Purkinje cell (primary cell): Measurements from ENCODE around the gene GCDH. TPM values are rescaled to one million over a fixed set of nuclear protein-coding genes. Genes with fewer than 3 reads are reported as not detected.

Experiments used
- polyA plus RNA-seq: library from polyadenylated mRNA; unstranded; fragments of >200 nt; fragmentation: Nextera tagmentation; gene quantifications from 2 replicates; pipeline ENCODE4 v1.2.1, GENCODE V29; 2014

Gene GCDH
- polyA plus RNA-seq: 7.2 and 8.1 TPM in 2 replicates

GRCh38 chr19:12890787-12891552, at the start of gene GCDH:
Gene GCDH, plus strand, starts transcription at chr19:12891160. Its CDS starts 145 bp downstream, at chr19:12891305.

GRCh38 chr19:12881172-12881808, 9.7 kb upstream of the GCDH start, which contains the start of gene DNASE2:
Gene DNASE2, minus strand, starts transcription at chr19:12881449. Its CDS starts 74 bp downstream, at chr19:12881375.

DNA sequence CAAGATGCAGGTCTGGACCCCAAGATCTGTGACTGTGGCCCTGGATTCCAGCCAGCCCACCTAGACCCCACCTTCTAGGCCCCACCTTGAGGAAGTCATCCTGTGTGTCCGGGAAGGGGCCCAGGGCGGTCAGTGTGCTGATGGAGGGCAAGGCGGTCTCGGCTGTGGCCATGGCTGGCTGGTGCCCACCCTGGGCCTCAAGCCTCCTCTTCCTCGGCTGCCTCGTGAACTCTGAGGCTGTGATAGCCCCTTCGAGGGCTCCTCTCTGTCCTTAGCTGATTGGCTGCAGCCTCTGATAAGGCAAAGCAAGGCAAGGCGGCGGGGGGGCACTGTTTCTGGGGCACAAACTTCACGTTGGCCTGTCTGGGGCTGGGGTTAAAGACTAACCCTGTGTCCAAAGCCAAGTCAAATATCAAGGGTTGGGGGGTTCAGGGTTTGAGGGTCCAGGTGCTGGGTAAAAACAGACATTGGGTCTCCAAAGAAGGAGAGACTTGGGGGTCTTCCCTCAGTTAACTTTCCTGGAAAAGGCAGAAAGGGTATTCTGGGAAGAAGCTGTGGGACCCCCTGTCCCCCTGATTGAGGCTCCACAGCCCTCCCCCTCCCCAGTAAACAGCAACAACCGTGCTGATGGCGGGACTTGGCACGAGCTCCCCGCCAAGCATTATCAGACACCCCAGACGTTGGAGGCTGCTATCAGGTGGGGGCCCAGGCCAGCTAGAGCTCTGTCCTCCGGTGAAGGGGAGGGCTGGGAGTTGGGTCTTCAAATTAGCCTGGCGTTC, 3.8 kb upstream of the GCDH start, which contains the start of gene KLF1:
Gene KLF1 (minus strand): TSS at position 233 of the 779 bp plus-strand sequence. CDS start 61 bp downstream, at position 172.

GRCh38 chr19:12933287-12934072, 42.5 kb downstream of the GCDH start, which contains the start of gene FARSA:
Gene FARSA, minus strand, starts transcription at chr19:12933711. Its CDS starts 15 bp downstream, at chr19:12933696.

DNA sequence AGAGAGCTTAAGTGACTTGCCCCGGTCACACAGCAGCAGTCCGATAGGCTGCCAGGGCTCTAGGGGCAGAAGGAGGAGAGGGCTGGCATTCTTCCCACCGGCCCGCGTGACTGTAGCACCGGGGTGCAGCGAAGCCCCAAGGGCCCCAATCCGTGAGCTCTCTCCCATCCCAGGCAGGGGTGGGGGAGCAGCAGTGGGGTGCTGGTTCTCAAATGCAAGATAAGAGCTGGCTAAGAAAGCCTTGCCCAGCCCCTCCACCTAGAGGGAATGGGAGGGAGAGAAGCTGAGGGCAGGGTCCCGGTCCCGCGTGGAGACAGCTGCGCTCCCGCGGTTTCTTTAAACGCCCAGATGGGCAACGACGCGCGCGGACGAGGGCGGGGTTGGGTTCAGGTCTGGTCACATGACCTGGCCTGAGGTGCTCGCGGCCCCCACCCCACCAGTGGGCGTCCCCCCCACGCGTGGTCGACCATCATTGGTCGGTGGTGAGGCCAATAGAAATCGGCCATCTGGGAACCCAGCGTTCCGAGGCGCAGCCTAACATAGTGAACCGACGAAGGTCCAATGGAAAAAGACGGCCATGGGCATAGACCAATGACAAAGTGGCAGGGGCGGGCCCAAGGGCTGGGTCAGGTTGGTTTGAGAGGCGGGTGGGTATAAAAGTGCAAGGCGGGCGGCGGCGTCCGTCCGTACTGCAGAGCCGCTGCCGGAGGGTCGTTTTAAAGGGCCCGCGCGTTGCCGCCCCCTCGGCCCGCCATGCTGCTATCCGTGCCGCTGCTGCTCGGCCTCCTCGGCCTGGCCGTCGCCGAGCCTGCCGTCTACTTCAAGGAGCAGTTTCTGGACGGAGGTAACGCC, 47.2 kb downstream of the GCDH start, which contains the start of gene CALR:
Gene CALR (plus strand): TSS at position 683 of the 852 bp plus-strand sequence. CDS start 71 bp downstream, at position 754.

GRCh38 chr19:12945479-12946091, 54.6 kb downstream of the GCDH start, which contains the start of gene RAD23A:
Gene RAD23A, plus strand, starts transcription at chr19:12945862. Its CDS starts 87 bp downstream, at chr19:12945949.

Other genes starting within 250 kb of the GCDH start
- 2.5 TPM in 1 of 2 replicates, not detected in the other for gene MAN2B1, start 224.4 kb upstream of the GCDH start, polyA plus RNA-seq
- gene WDR83, start 224.4 kb upstream of the GCDH start, polyA plus RNA-seq: 15.0 and 22.2 TPM in 2 replicates
- gene DHPS, start 209.3 kb upstream of the GCDH start, polyA plus RNA-seq: 54.0 and 71.6 TPM in 2 replicates
- gene GNG14, start 203.2 kb upstream of the GCDH start, polyA plus RNA-seq: not detected in 2 replicates
- gene FBXW9, start 194.5 kb upstream of the GCDH start, polyA plus RNA-seq: 0.31 and 0.50 TPM in 2 replicates
- 31.5 and 39.0 TPM in 2 replicates for gene TNPO2, start 167.2 kb upstream of the GCDH start, polyA plus RNA-seq
- gene TRIR, start 156.5 kb upstream of the GCDH start, polyA plus RNA-seq: 64.1 and 73.9 TPM in 2 replicates
- 20.2 and 38.0 TPM in 2 replicates for gene GET3, start 153.7 kb upstream of the GCDH start, polyA plus RNA-seq
- gene BEST2, start 139.4 kb upstream of the GCDH start, polyA plus RNA-seq: not detected in 2 replicates
- 16.2 and 27.2 TPM in 2 replicates for gene HOOK2, start 115.6 kb upstream of the GCDH start, polyA plus RNA-seq
- gene JUNB, start 99.7 kb upstream of the GCDH start, polyA plus RNA-seq: 1.1 TPM in 1 of 2 replicates, not detected in the other
- 1,541 and 1,786 TPM in 2 replicates for gene PRDX2, start 89.4 kb upstream of the GCDH start, polyA plus RNA-seq
- 3.0 TPM in 1 of 2 replicates, not detected in the other for gene THSD8, start 89.1 kb upstream of the GCDH start, polyA plus RNA-seq
- gene RNASEH2A, start 84.6 kb upstream of the GCDH start, polyA plus RNA-seq: 0.42 and 6.5 TPM in 2 replicates
- gene RTBDN, start 56.6 kb upstream of the GCDH start, polyA plus RNA-seq: 8.2 TPM in 1 of 2 replicates, not detected in the other
- 2.5 and 5.0 TPM in 2 replicates for gene MAST1, start 52.6 kb upstream of the GCDH start, polyA plus RNA-seq
- gene DNASE2, start 9.7 kb upstream of the GCDH start, polyA plus RNA-seq: 1.5 and 2.8 TPM in 2 replicates
- not detected in 2 replicates for gene KLF1, start 4.0 kb upstream of the GCDH start, polyA plus RNA-seq
- gene SYCE2, start 28.1 kb downstream of the GCDH start, polyA plus RNA-seq: not detected in 2 replicates
- 39.0 and 40.7 TPM in 2 replicates for gene FARSA, start 42.6 kb downstream of the GCDH start, polyA plus RNA-seq
- 1,157 and 1,633 TPM in 2 replicates for gene CALR, start 47.4 kb downstream of the GCDH start, polyA plus RNA-seq
- 35.9 and 39.6 TPM in 2 replicates for gene RAD23A, start 54.7 kb downstream of the GCDH start, polyA plus RNA-seq
- 11.9 and 15.4 TPM in 2 replicates for gene GADD45GIP1, start 66.1 kb downstream of the GCDH start, polyA plus RNA-seq
- not detected in 2 replicates for gene DAND5, start 78.4 kb downstream of the GCDH start, polyA plus RNA-seq
- 2.0 and 4.5 TPM in 2 replicates for gene NFIX, start 104.3 kb downstream of the GCDH start, polyA plus RNA-seq
- not detected in 2 replicates for gene LYL1, start 211.7 kb downstream of the GCDH start, polyA plus RNA-seq
- gene TRMT1, start 225.6 kb downstream of the GCDH start, polyA plus RNA-seq: 1.7 and 3.5 TPM in 2 replicates
- gene NACC1, start 227.1 kb downstream of the GCDH start, polyA plus RNA-seq: 0.10 and 0.63 TPM in 2 replicates